ENCODE data around the gene SENP3. TPM values are rescaled to one million over a fixed set of nuclear protein-coding genes. Genes with fewer than 3 reads are reported as not detected.
A peak's percentile ranks its signal among the peaks of the same experiment; 100 is the strongest.

SENP3 gene
- total RNA-seq: 10 to 100 TPM; 31.2 to 44.2 (median 42.1) TPM
- polyA plus RNA-seq: 100 to 1,000 TPM in 1 of 2 donors, 10 to 100 TPM in 1; 45.6 to 104 TPM
- long read RNA-seq, donor 1, partial matches to known transcripts: 6 of 6 reads
- long read RNA-seq, donor 1, other reads (novel, unspliced or antisense): 0 of 6 reads
- long read RNA-seq, donor 2, transcript SENP3-201 (11 exons, 2,611 nt): minor isoform, 16 of 241 reads
- long read RNA-seq, donor 2, transcript SENP3-205 (1 exons, 527 nt): major isoform, 160 of 241 reads
- long read RNA-seq, donor 2, partial matches to known transcripts: 65 of 241 reads
- long read RNA-seq, donor 2, other reads (novel, unspliced or antisense): 0 of 241 reads
- long read RNA-seq, donor 3, transcript SENP3-201 (11 exons, 2,611 nt): major isoform, 22 of 53 reads
- long read RNA-seq, donor 3, transcript SENP3-205 (1 exons, 527 nt): minor isoform, 5 of 53 reads
- long read RNA-seq, donor 3, partial matches to known transcripts: 24 of 53 reads
- long read RNA-seq, donor 3, other reads (novel, unspliced or antisense): 1 of 53 reads

- peaks cover 27% of the 10 kb centered on the region for H3K4me1 ChIP-seq (ENCODE audit: insufficient read depth)
- WGBS, 3 donors: 0 to 1% (median 1%) methylated on average over 72 to 82 of the region's 82 CpGs
- no peaks in the 10 kb centered on the region for H3K9me3 ChIP-seq
- H3K27me3 ChIP-seq: no peaks in the 10 kb centered on the region
- H3K4me3 ChIP-seq: peak within 1 kb of the TSS; percentile 89
- TF ChIP-seq EP300 (IDR thresholded peaks at IDR 0.05) (no peak), POLR2A (IDR thresholded peaks at IDR 0.05) (peak; percentile 62), CTCF (IDR thresholded peaks at IDR 0.05) (peak in 1 of 3 donors; percentile 33)
- intact Hi-C loops (cut with DNase I): loop anchor here in 3 of 4 donors (2.0 to 10.0 kb wide), 5 partner anchors 47 to 209 kb away; partner anchors contain the start of genes KCTD11 (in 2 of the 3) and TMEM95 (in 1 of the 3)
- DNase-seq: peak; percentile 89 to 94 (median 92)
- H3K36me3 ChIP-seq: no peaks in the 10 kb centered on the region
- peak within 1 kb of the TSS; percentile 67 to 99 for H3K27ac ChIP-seq
These were observed at the start of gene SENP3 for GRCh38 chr17:7561589-7562207. Gene SENP3, plus strand, starts transcription at chr17:7561919. Its CDS starts 1,158 bp downstream, at chr17:7563077.

DNA sequence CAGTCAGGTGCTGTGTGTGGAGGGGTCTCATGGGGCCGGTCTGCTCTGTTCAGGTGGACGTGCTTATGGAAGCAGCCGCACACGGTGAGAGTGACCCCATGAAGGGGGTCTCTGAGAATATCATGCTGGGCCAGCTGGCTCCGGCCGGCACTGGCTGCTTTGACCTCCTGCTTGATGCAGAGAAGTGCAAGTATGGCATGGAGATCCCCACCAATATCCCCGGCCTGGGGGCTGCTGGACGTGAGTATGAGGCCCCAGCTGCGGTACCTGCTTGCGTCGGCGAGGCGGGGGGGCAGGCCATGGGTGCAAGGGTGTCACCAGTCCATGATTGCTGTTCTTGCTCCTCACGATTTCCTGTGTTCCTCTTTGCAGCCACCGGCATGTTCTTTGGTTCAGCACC lies 49.6 kb upstream of the SENP3 start:
- H3K4me1 ChIP-seq (ENCODE audit: insufficient read depth): no peaks in the 10 kb centered on the region
- no peak for DNase-seq
- intact Hi-C loops (cut with DNase I): loop anchor here in 3 of 4 donors (2.0 to 10.0 kb wide), 4 partner anchors 45 to 83 kb away; partner anchors contain the start of genes SENP3 (in 2 of the 3), SOX15 (in 1 of the 3) and TNFSF13 (in 1 of the 3)
- WGBS, 3 donors: 77 to 88% (median 80%) methylated on average over 15 of the region's 15 CpGs
- no peak overlapping the region for H3K27ac ChIP-seq
- no peak overlapping the region for H3K4me3 ChIP-seq
- TF ChIP-seq CTCF (IDR thresholded peaks at IDR 0.05): no peak
- H3K9me3 ChIP-seq: no peaks in the 10 kb centered on the region
- no peaks in the 10 kb centered on the region for H3K27me3 ChIP-seq
- no peaks in the 10 kb centered on the region for H3K36me3 ChIP-seq

DNA sequence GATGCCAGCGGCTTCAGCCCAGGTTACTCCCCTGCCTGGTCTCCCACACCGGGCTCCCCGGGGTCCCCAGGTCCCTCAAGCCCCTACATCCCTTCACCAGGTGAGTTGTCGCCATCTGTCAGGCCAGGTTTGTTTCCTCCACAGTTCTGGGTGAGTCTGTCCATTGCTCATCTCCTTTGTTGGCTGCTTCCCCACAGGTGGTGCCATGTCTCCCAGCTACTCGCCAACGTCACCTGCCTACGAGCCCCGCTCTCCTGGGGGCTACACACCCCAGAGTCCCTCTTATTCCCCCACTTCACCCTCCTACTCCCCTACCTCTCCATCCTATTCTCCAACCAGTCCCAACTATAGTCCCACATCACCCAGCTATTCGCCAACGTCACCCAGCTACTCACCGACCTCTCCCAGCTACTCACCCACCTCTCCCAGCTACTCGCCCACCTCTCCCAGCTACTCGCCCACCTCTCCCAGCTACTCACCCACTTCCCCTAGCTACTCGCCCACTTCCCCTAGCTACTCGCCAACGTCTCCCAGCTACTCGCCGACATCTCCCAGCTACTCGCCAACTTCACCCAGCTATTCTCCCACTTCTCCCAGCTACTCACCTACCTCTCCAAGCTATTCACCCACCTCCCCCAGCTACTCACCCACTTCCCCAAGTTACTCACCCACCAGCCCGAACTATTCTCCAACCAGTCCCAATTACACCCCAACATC lies 48.7 kb upstream of the SENP3 start:
- Histone ChIP-seq H3K36me3 (no peaks in the 10 kb centered on the region), H3K4me3 (no peak overlapping the region), H3K27me3 (no peaks in the 10 kb centered on the region), H3K27ac (no peak overlapping the region), H3K4me1 (ENCODE audit: insufficient read depth) (no peaks in the 10 kb centered on the region), H3K9me3 (no peaks in the 10 kb centered on the region)
- DNase-seq: no peak
- intact Hi-C loops (cut with DNase I): loop anchor here in 3 of 4 donors (2.0 to 10.0 kb wide), 4 partner anchors 44 to 82 kb away; partner anchors contain the start of genes SENP3 (in 2 of the 3), SOX15 (in 1 of the 3) and TNFSF13 (in 1 of the 3)
- TF ChIP-seq EP300 (IDR thresholded peaks at IDR 0.05): no peak
- no peak for TF ChIP-seq POLR2A (IDR thresholded peaks at IDR 0.05)
- TF ChIP-seq CTCF (IDR thresholded peaks at IDR 0.05): no peak
- 84 to 88% (median 86%) methylated on average over 20 of the region's 20 CpGs for WGBS, 3 donors
